Measurements from ENCODE around the gene ABHD17B.

Gene ABHD17B

GRCh38 chr9:71875345-71875744, 35.6 kb downstream of the ABHD17B start:
- no peak for DNase-seq

- DNase-seq, result no peak
These were observed 47.4 kb downstream of the ABHD17B start for GRCh38 chr9:71863631-71864030.

GRCh38 chr9:71861618-71862017, 49.4 kb downstream of the ABHD17B start:
- no peak for DNase-seq

DNA sequence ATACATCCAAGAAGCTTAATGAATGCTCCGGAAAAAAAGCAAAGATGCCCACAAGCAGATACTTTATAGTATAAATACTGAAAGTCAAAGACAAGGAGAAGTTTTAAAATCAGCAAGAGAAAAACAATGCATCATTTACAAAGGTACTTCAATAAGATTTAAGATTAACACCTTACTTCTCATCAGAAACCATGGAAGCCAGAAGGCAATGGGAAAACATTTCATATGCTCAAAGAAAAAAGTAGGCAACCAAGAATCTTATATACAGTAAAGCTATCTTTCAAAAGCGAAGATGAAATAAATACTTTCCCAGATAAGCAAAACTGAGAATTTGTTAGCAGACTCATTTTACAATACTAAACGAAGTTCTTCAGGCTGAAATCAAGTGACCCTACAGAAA, 51.1 kb downstream of the ABHD17B start:
- DNase-seq, result no peak

DNA sequence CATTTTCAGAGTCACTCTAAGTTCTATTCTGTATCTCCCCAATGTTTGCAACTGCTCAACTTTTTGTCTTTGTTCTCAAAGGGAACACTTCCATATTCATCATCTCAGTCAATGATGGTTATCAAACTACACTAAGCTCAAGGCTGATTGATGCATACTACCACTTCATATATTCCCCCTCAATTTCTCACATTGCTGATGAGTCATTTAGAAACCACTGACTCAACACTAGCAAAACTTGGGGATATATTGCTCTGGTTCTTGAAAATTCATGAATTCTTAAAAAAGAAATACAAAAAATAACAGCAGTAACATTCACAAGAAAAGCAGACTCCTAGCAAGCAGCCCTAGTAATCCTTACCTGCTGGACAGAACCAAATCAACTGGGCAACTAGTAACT, 52.2 kb downstream of the ABHD17B start:
- DNase-seq, result no peak

- no peak for DNase-seq
These were observed 52.7 kb downstream of the ABHD17B start for GRCh38 chr9:71858102-71858798.

DNA sequence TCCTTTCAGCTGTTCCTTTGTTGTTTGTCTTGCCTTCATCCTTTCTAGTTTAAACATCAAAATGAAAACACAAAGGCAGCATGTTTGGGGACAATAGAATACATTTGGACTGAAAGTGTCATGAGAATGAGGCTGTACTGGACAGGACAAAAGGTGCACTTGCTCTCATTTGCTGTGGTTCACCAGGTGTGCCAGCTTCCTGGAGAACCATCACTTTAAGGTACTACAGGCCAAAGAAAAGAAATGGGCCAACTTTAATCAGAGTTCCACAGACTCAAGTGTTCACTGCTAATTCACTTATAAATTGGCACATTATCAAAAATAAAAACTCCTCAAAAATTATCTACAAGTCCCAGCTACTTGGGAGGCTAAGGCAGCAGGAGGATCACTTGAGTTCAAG, 53.8 kb downstream of the ABHD17B start:
- DNase-seq, result no peak

DNA sequence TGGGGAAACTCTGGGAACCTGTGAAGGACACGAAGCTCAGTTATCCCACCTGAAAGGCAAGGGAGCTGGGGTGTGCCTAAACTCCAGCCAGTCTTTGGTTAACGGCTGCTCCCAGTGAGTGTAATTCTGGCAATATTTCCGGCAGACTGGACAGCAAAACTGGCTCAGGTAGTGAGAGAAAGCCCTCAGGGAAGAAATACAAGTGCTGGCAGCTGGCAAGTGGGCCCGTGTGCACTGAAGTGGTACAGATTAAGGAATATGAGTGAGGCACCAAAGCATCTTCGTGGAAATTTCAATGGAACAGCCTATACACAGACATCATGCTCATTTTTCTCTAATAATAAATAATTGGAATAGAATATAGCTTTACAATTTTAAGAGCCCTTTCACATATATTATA, 56.2 kb downstream of the ABHD17B start:
- DNase-seq, result no peak

DNA sequence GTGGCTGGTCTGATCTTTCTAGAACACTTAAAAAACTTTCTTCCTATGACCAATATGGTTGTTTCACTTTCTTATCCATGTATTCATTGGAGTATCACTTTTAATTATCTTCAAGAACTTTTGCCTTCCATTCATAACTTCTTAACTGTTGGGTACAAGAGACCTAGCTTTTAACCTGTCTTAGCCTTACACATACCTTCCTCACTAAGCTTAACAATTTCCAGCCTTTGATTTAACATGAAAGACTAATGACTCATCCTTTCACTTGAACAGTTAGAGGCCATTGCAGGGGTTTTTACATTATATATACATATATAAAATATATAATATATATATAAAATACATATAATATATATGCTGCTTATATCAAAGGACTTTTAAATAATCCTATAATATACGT, 57.9 kb downstream of the ABHD17B start:
- no peak for DNase-seq

- DNase-seq, result no peak
These were observed 60.0 kb downstream of the ABHD17B start for GRCh38 chr9:71850996-71851395.

DNA sequence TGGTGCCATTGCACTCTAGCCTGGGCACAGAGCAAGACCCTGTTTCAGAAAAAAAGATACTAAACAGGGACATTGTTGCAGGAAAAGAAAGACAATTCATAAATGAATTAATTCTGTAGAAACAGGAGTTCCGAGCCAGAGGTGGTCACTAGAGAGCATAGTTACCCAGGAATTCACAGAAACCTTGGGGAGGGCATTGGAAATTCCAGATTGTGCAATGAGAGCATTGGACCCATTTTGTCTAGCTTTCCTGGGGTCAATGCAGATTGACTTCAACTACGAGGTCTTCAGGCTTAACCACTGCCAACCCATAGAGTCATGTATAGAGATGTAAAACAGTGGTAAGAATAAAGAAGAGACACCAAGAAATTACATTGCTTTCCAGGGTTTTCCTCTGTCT, 63.1 kb downstream of the ABHD17B start:
- DNase-seq, result no peak

- DNase-seq, result no peak
These were observed 66.2 kb downstream of the ABHD17B start for GRCh38 chr9:71844808-71845207.

DNA sequence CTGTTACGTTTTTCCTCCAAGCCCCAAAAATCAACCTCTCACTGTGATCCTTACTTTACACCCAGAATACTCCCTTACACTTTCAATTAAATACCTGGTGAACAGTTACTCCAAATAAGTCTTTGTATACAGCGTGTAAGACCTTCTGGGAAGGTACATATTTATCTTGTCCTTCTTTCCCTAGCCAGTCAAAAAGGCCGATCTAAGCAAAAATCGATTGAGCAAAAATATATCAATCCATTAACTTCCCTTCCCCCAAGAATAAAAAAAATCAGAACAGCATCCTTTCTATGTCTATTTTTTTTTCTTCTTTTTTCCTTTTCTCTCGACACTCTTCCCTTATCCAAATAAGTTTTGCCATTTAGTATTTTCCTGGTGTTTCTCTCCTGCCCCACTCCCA, 71.3 kb downstream of the ABHD17B start:
- no peak for DNase-seq

DNA sequence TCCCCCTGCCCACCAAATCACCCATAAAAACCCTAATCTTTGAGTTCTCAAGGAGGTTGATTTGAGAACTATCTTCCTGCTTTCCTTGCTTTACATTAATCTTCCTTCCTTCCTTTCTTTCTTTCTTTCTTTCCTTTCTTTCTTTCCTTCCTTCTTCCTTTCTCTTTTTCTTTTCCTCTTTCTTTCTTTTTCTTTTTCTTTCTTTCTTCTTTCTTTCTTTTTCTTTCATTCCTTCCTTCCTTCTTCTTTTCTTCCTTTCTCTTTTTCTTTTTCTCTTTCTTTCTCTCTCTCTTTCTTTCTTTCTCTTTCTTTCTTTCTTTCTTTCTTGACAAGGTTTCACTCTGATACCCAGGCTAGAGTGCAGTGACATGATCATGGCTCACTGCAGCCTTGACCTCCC, 75.4 kb downstream of the ABHD17B start:
- no peak for DNase-seq

DNA sequence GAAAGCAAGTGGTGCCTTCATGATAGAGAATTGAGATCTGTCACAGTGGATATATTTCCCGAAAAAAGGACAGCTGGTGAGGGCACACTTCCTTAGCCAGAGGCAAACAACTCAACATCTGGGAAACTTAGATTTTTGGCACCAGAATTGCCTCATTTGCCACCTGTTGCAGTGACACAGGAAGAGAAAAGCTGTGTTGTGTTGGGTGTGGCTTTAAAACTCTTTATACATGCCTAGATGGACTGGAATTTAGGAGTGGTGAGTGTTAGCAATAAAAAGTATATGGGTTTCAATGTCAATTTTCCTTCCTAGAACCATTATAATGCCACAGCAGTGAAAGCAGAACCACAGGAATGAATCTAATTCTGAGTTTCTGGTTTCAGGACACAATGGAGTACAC, 80.1 kb downstream of the ABHD17B start:
- no peak for DNase-seq

DNA sequence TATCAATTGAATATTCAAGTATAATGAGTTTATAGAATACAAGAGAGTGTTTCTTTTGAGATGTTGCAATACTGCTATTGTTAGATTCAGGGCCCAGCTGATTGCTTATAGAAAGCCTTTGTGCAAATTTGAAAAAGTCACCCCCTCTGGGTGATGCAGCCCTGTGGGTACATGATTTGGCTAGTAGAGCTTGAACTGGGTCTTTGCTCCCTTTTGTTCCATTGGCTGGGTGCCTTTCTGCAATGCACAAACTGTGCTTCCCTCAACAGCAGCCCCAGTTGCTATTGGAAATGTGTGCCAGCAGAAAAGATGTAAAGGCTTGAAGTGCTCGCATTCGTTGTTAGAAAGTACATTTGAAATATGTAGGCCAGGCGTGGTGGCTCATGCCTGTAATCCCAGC, 80.8 kb downstream of the ABHD17B start:
- no peak for DNase-seq

DNA sequence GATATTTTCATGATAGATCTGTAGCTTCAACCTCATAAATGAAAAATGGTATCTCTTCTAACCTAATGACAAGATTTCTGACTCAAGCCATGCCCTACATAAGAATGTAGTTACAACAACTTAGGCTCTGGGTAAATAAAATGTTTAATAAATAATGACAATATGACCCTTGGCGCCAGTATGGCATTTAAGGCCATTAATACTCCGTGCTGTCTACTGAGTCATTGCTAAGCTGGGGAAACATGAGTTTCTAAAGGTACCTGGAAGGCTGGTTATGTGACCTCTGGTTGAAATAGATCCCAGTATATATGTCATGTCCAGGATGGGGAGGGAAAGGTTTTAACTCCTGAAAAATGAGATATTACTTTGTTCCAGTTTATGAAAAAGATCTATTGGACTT, 84.7 kb downstream of the ABHD17B start:
- no peak for DNase-seq

DNA sequence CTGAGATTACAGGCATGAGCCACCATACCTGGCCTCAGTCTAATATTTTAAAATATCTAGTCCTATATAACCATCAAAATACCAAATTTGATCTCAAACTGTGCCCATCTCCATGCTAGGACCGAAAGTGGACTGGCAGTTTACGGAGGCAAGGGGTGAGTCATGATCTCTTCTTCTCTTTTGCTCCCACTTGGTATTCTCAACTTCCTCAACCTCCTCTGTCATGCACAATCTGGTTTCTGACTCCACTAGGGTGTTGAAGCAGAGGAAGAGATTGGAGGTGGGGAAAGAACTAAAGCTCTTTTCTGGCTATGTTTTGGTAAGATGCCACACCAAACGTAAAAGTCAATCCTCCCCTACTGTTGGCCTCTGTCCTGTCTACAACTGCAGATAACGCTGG, 86.7 kb downstream of the ABHD17B start:
- no peak for DNase-seq

GRCh38 chr9:71822935-71823334, 88.1 kb downstream of the ABHD17B start:
- DNase-seq, result no peak

GRCh38 chr9:71822456-71822855, 88.5 kb downstream of the ABHD17B start:
- DNase-seq, result no peak

DNA sequence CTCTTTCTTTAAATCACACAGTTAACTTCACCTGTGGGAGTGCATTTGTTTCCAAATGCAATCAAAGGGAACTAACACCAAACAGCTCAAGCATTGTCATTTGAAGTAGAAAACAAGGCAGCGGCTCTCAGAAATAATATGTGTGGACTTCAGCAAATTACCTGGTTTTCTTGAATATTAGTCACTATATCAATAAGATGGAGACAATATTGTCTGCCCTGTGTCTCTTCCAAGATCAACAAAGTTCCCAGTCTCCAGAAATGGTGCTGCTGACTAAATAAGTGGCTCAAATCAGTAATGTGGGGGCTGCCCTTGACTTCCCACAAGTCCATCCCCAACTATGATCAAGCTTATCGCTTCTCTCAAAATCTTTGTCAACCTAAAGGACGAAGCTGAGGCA, 89.6 kb downstream of the ABHD17B start:
- DNase-seq, result no peak

GRCh38 chr9:71820403-71820921, 90.5 kb downstream of the ABHD17B start:
- DNase-seq, result no peak

- DNase-seq, result no peak
These were observed 91.8 kb downstream of the ABHD17B start for GRCh38 chr9:71819115-71819739.

DNA sequence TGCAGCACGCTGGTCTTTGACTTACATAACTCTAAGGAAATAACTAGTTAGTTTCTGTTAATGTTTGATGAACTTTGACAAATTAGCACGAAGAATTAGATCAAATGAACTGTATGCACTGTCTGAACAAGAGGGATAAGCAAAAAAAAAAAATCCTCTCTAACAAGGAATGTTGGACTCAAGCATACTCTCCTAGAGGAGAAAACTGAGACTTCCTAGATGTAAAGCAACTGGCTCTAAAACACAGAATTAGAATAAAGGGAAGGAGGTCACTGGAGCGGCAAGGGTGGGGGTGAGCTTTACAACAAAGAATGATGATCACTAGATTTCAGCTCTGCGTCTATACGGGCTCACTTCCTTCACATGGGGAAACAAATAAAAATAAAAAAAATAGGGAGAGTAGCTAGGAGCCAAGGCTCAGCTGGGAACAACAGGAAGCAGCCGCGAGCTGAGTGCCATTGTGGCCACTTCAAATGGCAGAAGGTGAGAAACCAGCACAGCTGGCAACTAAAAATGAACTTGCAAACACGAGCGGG, 94.0 kb downstream of the ABHD17B start:
- no peak for DNase-seq

Measured in NCI-H187 treated with DMSO at 0.1 percent for 48 hours (cell line).